Measurements from ENCODE around the gene PPP1R27.

PPP1R27 gene

DNA sequence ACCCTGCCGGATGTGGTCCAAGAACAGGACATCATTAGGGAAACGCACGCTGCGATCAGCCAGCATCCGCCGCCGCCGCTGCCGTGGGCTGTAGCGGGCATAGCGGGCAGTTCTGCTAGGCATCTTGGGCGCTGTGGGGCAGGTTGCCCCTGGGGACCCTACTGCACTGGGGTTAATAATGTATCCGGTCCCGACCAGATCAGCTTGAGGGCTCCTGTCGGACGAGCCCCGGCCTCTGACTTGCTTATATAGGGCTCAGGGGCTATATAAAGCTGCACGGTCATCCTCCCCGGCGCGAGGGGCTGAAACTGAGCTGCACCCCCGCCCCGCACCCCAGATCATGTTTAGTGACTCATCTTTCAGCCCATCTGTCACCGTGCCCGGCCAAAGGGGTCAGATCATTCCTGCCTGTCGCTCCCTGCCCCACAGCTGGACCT, at the start of gene PPP1R27:
Gene PPP1R27 (minus strand): TSS at position 220 of the 437 bp plus-strand sequence. CDS start 97 bp downstream, at position 123.
- DNase-seq, result no peak

DNA sequence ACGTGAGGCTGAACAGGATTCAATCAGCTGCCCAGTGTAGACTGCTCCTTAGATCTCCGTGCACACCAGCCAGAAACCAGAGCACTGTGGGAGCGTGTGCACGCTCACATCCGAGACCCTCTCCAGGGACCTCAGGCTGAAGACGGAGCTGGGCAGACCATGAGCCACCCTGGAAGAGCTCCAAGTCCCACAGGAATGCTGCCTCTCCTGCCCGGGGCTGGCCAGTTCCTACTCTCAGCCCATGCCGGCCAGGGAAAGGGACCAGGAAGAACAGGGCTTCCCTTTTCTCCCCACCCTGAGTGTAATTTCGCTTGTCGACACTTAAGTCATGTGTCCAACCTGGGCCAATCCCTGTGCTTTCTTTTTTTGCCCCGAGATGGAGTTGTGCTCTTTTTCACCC, 49.7 kb upstream of the PPP1R27 start:
- DNase-seq, result no peak

- DNase-seq, result no peak
Measured at GRCh38 chr17:81879121-81879520, 44.3 kb upstream of the PPP1R27 start.

DNA sequence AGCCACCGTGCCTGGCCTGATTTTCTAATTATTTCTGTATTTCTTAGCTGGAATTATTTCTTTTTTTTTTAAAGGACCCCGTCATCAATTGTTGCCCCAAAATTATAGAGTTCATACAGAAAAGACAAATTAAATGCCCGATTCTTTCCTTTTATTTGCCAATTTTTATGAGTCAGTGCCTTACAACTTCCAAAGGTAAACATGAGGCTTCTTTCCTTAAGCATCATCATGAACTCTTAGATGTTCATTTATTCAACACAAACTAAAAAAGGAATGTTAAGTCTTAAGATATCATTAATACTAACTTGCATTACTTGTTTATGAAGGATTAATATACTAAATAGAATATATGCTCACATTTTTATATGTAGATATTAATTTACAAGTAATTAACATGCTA, 43.4 kb upstream of the PPP1R27 start:
- DNase-seq, result no peak

DNA sequence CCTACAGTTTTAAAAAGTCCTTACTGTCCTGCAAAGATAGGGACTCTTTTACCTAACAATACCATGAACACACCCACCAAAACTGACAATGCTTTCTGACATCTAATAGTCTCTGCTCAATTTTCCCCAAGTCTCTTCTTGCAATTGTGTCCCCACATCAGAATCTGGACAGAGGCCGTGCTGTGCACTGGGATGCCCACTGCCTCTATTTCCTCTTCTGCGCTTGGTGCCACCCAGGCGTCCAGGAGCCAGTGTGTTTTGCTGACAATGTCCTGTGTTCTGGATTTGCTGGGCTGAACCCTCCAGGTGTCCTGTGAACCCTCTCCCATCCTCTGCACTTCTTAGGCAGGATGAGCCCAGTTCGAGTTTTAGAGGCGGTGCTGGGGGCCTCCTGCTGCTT, 42.7 kb upstream of the PPP1R27 start:
- no peak for DNase-seq

DNA sequence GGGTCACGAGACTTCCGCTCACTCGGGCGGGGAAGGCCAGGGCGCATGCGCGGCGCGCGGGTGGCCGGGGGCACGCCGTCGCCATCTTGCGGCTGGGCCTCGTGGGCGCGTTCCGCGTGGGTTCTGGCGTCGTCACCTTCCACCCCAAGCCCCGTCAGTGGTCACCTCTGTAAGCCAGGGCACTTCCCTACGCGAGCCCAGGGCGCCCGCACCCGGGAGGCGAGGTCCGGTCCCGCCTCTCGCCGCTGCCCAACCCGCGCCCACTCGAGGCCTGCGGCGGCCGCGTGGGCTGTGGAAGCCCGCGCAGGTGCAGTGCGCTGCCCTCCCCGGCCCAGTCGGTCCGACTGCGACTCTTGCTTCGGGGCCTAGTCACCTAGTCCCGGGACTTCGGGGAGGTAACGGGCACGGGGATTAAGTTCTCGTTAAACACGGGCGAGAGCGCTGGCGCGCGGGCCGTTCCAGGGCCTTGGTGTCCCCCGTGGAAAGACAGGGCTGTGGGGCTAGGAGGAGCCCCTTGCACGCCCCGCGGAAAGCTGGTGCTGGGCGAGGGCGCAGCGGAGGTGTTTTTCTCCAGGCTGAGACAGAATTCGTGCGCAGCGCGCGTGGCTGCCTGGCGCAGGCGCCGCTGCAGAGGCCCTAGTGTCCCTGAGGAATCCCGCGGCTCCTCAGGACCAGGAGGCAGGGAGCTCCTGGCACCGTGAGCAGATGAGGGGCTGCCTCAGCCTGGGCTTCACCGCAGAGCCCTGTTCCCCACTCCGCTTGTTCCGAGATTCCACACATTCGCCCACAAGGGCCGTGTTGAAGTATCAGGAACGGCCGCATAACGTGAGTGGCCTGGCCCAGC, 36.8 kb upstream of the PPP1R27 start:
- no peak for DNase-seq

GRCh38 chr17:81870981-81871386, 36.1 kb upstream of the PPP1R27 start, which contains the start of gene ARHGDIA:
Gene ARHGDIA, minus strand, starts transcription at chr17:81871337. Its CDS starts 1,407 bp downstream, at chr17:81869930.
- no peak for DNase-seq

GRCh38 chr17:81870131-81870980, 35.5 kb upstream of the PPP1R27 start:
- no peak for DNase-seq

DNA sequence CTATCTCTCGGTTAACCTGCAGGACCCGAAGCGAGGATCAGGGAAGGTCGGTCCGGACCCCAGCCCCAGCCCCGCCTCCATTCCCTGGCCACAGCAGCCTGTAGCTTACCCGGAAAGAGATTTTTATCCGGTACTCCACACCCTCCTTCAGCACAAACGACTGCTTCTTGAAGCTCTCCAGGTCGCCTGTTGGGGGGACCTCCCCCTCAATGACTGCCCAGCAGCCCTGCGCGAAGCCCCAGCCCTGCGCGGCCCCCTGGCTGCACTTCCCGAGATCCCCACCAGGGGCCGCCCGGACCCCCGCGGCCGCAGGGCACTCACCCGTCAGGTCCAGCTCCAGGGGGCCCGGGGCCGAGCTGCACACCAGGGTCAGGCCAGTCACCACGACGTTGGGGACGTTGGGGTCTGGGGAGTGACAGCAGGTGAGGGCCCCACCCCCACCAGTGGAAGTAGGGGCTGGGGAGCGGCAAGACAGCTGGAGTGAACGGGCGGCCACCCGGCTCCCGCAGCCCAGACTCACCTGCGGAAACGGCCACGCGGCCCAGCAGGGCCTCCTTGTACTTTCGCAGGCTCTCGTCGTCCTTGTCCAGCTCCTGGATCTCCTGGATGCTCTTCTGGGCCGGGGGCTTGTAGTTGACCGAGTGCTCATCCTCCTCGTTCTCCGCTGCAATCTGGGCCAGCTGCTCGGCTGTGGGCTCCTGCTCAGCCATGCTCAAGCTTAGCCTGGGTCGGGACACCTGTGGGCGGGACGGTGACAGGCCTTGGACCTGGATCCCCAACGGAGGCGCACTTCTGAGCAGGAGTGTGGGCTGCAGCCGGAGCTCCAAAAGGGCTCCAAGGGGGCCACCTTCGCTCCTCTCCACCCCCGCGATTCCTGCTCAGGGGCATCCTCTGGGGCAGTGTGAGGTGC, 34.6 kb upstream of the PPP1R27 start:
- DNase-seq, result no peak

- no peak for DNase-seq
Measured at GRCh38 chr17:81868674-81869220, 33.9 kb upstream of the PPP1R27 start.

- no peak for DNase-seq
Measured at GRCh38 chr17:81867991-81868673, 33.3 kb upstream of the PPP1R27 start.

DNA sequence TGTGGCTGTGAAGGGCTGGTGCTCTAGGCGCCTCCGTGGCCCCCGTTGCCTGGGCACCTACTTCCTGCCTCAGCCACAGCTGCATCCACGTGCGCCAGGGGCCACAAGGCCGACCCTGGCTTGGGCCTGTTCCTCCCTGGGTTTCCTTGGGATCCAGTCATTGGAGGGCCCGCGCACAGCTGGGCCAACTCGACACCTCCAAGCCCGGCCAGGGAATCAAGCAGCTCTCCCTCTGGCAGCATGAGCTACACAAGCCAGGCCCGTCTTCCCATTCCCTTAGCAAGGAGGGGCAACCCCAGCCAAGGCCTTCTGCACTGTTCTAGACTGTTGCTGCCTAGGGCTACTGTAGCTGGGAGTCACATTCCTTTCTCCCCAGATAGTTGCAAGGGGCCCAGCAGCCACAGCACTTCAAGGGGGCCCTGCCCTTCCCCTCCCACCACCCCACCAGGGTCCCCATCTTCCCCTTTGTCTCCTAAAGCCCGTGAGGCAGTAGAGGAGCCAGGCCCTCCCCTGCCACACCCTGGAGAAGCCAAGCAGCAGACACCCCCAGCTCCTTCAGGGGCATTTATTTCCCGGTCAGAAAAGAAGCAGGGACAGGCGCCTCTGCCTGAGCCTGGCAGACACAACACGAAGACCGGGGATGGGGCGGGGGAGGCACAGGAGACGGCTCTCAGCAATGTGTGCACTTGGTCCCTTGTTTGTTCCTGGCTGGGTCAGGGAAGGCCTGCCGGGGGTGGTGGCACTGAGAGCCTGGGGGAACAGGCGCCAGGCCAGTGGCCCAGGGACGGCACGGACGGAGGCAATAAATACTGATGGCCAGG, 32.5 kb upstream of the PPP1R27 start:
- DNase-seq, result peak; percentile 27

- no peak for DNase-seq
Measured at GRCh38 chr17:81866440-81867169, 31.8 kb upstream of the PPP1R27 start.

DNA sequence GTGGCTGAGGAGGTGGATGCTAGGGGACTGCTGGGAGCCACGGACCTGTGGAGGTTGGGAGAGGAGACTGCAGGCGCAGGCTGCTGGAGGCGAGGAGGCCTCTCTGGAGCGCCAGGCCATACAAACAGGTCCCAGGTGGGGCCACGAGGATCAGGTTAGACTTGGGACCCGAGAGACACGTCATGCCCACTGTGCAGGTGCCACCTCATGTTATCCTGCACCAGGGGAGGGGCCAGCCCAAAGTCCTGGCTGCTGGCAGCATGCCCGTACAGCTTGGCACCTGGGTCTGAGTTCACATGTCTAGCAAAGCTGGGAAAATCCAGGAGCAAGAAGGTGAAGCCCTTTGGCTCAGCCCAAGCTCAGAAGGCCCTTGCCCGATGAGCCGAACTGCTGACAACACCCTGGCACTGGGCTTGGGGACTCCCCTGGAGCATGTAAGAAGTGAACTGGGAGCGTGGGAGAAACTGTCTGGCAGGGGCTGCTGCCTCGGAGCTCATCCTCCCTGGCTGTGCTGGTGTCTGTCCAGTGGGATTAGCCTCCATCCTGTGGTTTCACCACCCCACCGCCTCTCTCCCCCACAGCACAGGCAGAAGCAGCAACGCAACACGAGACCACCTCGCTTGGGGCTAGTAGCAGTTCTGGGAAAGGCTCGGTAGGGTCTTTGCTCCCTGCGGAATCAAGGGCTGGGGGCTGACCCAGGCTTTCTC, 31.0 kb upstream of the PPP1R27 start:
- DNase-seq, result no peak

DNA sequence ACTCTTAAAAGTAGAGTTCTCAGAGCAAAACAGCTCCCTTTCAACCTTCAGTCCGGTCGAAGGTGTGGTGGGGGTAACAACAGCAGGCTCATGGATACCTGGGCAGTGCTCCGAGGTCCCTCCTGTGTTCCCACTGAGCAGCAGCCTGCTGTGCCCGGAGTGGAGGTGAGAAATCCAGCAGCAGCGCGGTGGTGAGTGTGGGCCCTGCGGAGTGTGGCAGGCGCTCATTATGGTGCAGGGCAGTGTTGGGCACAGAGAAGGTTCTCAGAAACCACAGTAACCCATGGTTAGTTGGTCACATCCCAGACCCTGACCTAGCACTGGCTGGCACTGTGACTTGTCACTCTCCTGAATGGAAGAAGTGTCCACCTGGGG, 30.5 kb upstream of the PPP1R27 start:
- no peak for DNase-seq

- no peak for DNase-seq
Measured at GRCh38 chr17:81863833-81864768, 29.3 kb upstream of the PPP1R27 start.

DNA sequence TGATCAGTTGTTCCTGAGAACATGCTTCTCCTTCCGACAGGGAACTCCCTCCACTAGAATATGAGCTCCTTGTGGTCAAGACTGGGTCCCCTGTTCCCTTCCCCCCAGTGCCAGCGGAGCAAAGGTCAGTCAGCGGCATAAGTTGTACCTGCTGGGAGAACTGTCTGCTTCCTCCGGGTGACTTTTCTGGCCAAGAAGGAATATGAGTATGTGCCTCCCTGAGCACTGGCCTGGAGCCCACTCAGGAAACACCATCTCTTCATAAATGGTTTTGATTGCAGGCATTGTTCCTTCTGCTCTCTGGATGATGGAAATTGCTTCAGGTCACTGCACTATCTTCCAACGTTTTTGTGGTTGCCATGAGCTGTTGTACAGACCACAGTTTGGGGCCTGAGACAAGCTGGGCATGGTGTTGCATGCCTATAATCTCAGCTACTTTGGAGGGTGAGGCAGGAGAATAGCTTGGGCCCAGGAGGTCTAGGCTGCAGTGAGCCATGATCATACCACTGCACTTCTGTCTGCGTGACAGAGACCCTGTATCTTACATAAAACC, 28.3 kb upstream of the PPP1R27 start:
- no peak for DNase-seq

Measured in DMS 273 treated with DMSO at 0.1 percent for 48 hours (cell line).